Middle frontal gyrus (tissue), 1 donor: ENCODE measurements around the gene ZNF280D.
"Not testable (repeated sequence)": the region's sequence is repeated elsewhere in the genome, so short reads cannot be mapped to it uniquely, and the experiment has no call there.

Source experiments
- DNase-seq: peaks from one replicate; pipeline ENCODE4 v3.0.0-alpha.2; 2015; ENCODE audit warnings: low spot score; ENCODE audit errors: extremely low spot score

Gene ZNF280D

DNA sequence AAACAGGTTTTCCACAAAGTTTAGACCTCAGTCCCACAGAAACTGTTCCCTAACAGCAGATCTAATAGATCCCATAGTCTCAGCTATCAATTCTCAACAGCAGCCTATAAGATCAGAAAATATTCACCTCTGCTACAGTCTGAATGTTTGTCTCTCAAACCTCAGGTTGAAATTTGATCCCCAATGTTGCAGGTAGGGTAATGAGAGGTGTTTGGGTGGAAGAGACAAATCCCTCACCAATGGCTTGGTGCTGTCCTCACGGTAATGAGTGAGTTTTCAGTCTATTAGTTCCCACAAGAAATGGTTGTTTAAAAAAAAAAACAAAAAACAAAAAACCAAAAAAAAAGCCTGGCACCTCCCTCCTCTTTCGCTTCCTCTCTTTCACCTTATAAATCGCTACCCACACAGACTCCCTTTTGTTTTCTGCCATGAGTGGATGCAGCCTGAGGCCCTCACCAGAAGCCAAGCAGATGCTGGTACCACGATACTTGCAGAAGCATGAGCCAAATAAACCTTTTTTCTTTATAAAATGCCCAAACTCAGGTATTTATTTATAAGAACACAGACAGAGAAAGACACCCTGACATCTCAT, 14.2 kb downstream of the ZNF280D start:
- DNase-seq: no peak

DNA sequence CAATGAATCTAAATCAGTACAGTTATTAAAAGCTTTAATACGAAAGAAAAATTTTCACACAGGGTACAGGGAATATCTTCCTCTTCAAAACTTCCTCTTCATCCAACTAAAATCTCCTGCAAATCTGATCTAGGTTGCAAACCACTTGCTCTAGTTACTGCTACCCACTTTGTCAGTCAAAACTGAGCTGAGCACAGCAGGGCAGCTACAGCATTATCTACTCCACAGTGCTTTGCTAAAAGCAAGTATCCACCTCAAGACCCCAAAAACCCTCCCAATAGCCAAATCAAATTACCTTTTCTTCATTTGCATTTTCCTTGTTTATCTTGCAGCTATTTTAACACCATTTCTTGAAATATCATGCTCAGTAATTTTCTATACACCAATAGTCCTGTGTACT, 14.7 kb downstream of the ZNF280D start:
- DNase-seq: no peak

DNA sequence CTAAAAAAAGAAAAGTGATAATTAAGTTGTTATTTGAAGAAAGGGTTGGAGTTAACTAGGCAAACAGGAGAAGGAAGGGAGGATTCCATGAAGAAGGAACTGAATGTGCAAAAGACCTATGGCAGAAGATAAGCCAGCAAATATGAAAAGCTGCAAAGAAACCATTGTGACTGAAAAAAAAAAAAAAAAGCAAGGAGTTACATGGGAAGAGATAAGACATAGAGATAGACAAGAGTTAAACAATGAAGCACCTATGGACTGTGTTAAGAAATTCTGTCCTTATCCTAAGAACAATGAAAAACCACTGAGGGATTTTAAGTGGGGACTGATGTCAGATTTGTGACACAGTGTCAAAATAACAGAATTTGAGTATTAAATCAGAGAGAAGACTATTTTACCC, 17.0 kb downstream of the ZNF280D start:
- no peak for DNase-seq

GRCh38 chr15:56715220-56715619, 18.1 kb downstream of the ZNF280D start:
- no peak for DNase-seq

DNA sequence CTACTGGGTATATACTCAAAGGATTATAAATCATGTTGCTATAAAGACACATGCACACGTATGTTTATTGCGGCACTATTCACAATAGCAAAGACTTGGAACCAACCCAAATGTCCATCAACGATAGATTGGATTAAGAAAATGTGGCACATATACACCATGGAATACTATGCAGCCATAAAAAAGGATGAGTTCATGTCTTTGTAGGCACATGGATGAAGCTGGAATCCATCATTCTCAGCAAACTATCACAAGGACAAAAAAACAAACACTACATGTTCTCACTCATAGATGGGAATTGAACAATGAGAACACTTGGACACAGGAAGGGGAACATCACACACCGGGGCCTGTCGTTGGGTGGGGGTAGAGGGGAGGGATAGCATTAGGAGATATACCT, 23.8 kb downstream of the ZNF280D start:
- not testable (repeated sequence) for DNase-seq

DNA sequence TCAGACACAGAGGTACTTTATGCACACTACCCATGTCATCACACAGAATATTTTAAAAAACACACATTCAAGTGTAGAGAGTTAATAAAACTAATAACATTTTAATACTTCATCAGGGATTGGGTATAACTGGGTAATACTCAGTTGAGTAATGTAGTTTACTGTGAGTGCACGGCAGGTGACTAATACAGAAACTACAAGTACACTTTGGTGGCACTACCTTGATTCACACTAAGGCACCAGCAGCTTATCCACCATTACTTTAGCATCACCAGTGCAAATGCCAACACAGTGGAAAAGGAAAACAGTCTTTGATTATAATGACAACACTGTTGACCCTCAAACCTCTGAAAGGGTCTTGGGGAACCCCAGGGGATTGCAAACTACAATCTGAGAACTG, 33.6 kb downstream of the ZNF280D start:
- no peak for DNase-seq

- no peak for DNase-seq
Observed at GRCh38 chr15:56698270-56698669, 35.0 kb downstream of the ZNF280D start.

- DNase-seq: no peak
Observed at GRCh38 chr15:56693761-56694160, 39.5 kb downstream of the ZNF280D start.

GRCh38 chr15:56690733-56691132, 42.6 kb downstream of the ZNF280D start:
- no peak for DNase-seq

- no peak for DNase-seq
Observed at GRCh38 chr15:56683908-56684307, 49.4 kb downstream of the ZNF280D start.

DNA sequence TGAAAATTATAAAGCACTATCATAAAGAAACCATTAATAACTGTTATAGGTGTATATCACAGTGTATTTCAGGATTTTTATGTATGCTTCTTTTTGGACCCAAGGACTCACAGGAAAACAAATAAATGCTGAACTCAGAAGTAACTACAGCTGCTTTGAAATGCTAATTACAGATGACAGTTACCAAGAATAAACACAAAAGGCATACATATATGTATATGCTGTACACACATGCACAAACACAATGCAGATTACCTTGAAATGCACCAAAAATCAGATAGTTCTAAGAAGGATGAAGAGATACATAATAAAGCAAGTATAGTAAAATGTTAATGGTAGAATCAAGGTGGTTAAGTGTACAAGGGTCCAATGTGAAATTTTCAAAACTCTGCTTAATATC, 52.2 kb downstream of the ZNF280D start:
- DNase-seq: no peak

- no peak for DNase-seq
Observed at GRCh38 chr15:56679225-56679624, 54.1 kb downstream of the ZNF280D start.

DNA sequence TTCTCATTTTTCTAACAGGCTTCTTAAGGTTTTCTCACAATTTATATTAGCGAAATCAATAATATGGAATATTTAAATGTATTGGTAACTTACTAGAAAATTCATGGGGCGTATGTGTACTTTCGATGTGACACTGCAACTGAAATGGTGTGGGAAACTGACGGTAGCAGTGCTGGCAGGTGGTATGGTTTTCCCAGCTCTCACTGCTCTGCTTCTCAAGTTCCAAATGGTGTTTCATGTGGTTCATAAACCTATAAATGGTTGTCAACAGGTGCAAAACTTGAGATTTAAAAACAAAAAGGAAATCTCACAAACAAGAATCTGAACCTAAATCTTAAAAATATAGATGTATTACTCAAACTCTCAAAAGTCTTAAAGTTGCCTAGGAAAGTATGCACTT, 54.7 kb downstream of the ZNF280D start:
- DNase-seq: no peak

- no peak for DNase-seq
Observed at GRCh38 chr15:56677271-56677670, 56.0 kb downstream of the ZNF280D start.

- DNase-seq: no peak
Observed at GRCh38 chr15:56675930-56676329, 57.4 kb downstream of the ZNF280D start.

- DNase-seq: no peak
Observed at GRCh38 chr15:56674857-56675256, 58.5 kb downstream of the ZNF280D start.

DNA sequence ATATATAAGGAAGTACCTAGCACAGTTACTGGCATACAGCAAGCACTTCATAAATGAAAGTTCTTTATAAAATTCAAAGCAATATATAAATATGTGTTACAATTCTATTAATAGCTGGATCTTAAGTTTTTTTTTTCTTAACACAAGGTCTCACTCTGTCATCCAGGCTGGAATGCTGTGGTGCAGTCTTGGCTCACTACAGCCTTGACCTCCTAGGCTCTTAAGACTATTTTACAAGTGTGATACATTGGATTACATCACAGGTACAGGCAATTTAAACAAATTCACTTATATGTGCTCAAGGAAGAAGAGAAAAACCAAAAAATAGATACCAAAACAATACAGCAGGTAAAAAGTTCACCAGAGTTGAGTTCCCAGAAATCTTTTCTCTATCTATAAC, 60.6 kb downstream of the ZNF280D start:
- DNase-seq: no peak

- no peak for DNase-seq
Observed at GRCh38 chr15:56667517-56667916, 65.8 kb downstream of the ZNF280D start.

- no peak for DNase-seq
Observed at GRCh38 chr15:56660943-56661342, 72.4 kb downstream of the ZNF280D start.

DNA sequence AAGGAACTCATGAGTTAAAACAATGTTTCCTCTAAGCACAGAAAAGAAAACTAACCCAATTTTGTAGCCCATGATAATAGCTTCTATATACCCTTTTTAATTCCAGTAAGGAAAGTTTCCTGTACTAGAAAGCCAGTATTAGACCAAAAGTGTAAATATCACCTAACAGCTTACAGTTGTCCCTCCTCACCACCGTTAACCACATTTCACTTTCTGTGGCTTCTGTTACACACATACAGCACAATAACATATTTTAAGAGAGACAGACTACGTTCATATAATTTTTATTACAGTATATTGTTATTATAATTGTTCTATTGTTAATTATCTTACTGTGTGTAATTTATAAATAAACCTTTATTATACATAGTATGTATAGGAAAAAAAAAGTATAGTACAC, 74.1 kb downstream of the ZNF280D start:
- DNase-seq: no peak

DNA sequence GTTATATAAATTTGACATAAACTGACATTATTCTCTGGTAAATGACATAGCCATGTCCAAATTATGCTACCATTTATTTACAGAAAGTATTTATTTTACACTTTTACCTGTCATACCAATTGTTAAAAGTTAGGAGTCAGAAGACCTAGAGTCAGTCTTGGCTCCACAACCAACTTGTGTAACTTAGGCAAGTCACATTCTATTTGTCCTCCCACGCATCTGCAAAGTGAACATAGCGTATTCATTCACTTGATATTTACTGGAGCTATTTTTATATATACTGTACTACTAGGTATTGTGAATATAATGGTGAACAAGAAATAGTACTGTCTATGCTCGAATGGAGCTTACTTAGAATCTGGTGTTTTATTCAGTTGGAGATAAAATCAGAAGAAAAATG, 78.7 kb downstream of the ZNF280D start:
- DNase-seq: no peak

- DNase-seq: no peak
Observed at GRCh38 chr15:56654216-56654615, 79.1 kb downstream of the ZNF280D start.

GRCh38 chr15:56653787-56654186, 79.5 kb downstream of the ZNF280D start:
- DNase-seq: no peak

DNA sequence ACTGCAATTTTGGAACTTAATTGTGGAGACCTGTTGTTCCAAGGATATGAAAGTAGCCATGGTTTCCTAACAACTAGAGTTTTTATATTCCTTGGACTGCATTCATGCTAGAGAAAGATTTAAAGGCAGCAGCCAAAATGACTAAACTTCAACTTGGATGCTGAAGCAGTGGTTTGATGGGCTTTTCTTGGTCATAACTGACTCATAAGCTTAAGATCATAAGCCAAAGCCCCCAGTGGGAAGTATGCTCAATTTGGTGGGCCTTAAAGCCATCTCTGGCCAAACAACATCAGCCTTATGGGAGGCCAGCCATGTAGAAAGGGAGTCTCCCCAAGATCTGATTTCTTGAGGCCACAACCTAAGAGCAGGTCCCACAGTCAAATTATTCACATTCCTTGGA, 80.2 kb downstream of the ZNF280D start:
- DNase-seq: no peak
